Stimulated activated CD4-positive, alpha-beta T cell treated with anti-CD3 and anti-CD28 coated beads, Interleukin-1b, Interleukin-23, amount 100 ng/mL, for 4 hours (primary cell): ENCODE data around the gene HSD11B2.
"Not testable (repeated sequence)": the region's sequence is repeated elsewhere in the genome, so short reads cannot be mapped to it uniquely, and the experiment has no call there.

Source experiments
- DNase-seq, 2 donors: peaks; one replicate each; pipeline ENCODE4 v3.0.0-alpha.2; 2020; ENCODE audit warnings: low read depth in 2 of 2

Gene HSD11B2

GRCh38 chr16:67415421-67415820 is 15.5 kb upstream of the HSD11B2 start:
- DNase-seq = not testable (repeated sequence)

- DNase-seq = peak; percentile 16 to 50
Observed at GRCh38 chr16:67415872-67416793, 14.8 kb upstream of the HSD11B2 start, which contains the start of gene ZDHHC1. Gene ZDHHC1, minus strand, starts transcription at chr16:67416477. Its CDS starts 8,702 bp downstream, at chr16:67407775.

GRCh38 chr16:67417333-67418061 is 13.4 kb upstream of the HSD11B2 start:
- DNase-seq = no peak

GRCh38 chr16:67419502-67419901 is 11.4 kb upstream of the HSD11B2 start:
- DNase-seq = no peak

GRCh38 chr16:67419931-67420330 is 11.0 kb upstream of the HSD11B2 start:
- no peak for DNase-seq

GRCh38 chr16:67421030-67421429 is 9.9 kb upstream of the HSD11B2 start:
- DNase-seq = no peak

- no peak for DNase-seq
Observed at GRCh38 chr16:67423015-67423414, 7.9 kb upstream of the HSD11B2 start.

- DNase-seq = no peak
Observed at GRCh38 chr16:67423611-67424260, 7.2 kb upstream of the HSD11B2 start.

- no peak for DNase-seq
Observed at GRCh38 chr16:67424261-67424615, 6.7 kb upstream of the HSD11B2 start.

- no peak for DNase-seq
Observed at GRCh38 chr16:67425061-67425460, 5.9 kb upstream of the HSD11B2 start.

- DNase-seq = no peak
Observed at GRCh38 chr16:67425580-67425979, 5.3 kb upstream of the HSD11B2 start.

- no peak for DNase-seq
Observed at GRCh38 chr16:67426022-67426421, 4.9 kb upstream of the HSD11B2 start.

- DNase-seq = no peak
Observed at GRCh38 chr16:67426950-67427349, 4.0 kb upstream of the HSD11B2 start.

- DNase-seq = peak; percentile 44 to 47
Observed at GRCh38 chr16:67428146-67428731, 2.7 kb upstream of the HSD11B2 start.

GRCh38 chr16:67429053-67429798 is 1.7 kb upstream of the HSD11B2 start:
- no peak for DNase-seq

- DNase-seq = no peak
Observed at GRCh38 chr16:67429799-67430503, 970 bp upstream of the HSD11B2 start.

GRCh38 chr16:67430504-67430976 is 381 bp upstream of the HSD11B2 start:
- peak; percentile 17 to 45 for DNase-seq

- DNase-seq = no peak
Observed at GRCh38 chr16:67431775-67432505, 1.0 kb downstream of the HSD11B2 start.

- DNase-seq = no peak
Observed at GRCh38 chr16:67432506-67432890, 1.6 kb downstream of the HSD11B2 start.
